Stimulated activated CD4-positive, alpha-beta T cell treated with anti-CD3 and anti-CD28 coated beads, Interleukin-1b, Interleukin-23, amount 100 ng/mL, for 24 hours (primary cell): ENCODE data around the gene FBXW9.
"Not testable (repeated sequence)": the region's sequence is repeated elsewhere in the genome, so short reads cannot be mapped to it uniquely, and the experiment has no call there.

Source experiments
- DNase-seq, 4 experiments: peaks; one replicate each; pipeline ENCODE4 v3.0.0-alpha.2; 2020; ENCODE audit warnings: low read depth in 4 of 4, low spot score in 1 of 4

The FBXW9 gene

GRCh38 chr19:12681074-12681987 lies 15.1 kb downstream of the FBXW9 start, which contains the start of gene DHPS:
Gene DHPS (minus strand): TSS chr19:12681880. CDS start chr19:12681766, 114 bp downstream.
- peak; percentile 66 to 86 (median 76) for DNase-seq

DNA sequence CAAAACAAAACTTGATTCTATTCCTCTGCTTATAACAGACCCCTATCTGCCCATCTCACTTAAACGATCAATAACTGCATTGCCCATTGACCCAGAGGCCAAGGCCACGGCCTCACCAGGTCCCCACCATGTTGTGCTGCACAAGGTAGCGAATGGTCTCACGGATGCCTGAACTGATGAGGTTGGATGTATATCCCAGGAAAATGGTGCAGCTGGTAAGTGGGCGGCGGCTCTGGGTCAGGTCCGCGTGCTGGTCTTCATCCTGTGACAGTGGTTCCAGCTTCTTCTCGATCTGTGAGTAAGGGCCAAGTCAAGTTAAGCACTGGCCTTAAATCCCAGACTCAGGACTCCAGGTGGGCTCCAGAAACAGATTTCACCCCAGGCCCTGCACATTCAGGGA lies 16.4 kb downstream of the FBXW9 start:
- no peak for DNase-seq

DNA sequence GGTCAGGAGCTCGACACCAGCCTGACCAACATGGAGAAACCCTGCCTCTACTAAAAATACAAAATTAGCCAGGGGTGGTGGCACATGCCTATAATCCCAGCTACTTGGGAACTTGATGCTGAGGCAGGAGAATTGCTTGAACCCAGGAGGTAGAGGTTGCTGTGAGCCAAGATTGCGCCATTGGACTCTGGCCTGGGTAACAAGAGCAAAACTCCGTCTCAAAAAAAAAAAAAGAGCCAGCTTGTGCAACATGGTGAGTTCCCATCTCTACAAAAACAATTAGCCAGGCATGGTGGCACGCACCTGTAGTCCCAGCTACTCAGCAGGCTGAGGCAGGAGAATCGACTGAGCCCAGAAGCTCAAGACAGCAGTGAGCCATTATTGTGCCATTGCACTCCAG lies 18.4 kb downstream of the FBXW9 start:
- not testable (repeated sequence) for DNase-seq

- DNase-seq = no peak
Observed at GRCh38 chr19:12676928-12677327, 19.5 kb downstream of the FBXW9 start.

- DNase-seq = peak; percentile 83 to 88 (median 85)
Observed at GRCh38 chr19:12676384-12676792, 20.0 kb downstream of the FBXW9 start.

- no peak for DNase-seq
Observed at GRCh38 chr19:12675940-12676339, 20.5 kb downstream of the FBXW9 start.

- no peak for DNase-seq
Observed at GRCh38 chr19:12675399-12675798, 21.0 kb downstream of the FBXW9 start.

DNA sequence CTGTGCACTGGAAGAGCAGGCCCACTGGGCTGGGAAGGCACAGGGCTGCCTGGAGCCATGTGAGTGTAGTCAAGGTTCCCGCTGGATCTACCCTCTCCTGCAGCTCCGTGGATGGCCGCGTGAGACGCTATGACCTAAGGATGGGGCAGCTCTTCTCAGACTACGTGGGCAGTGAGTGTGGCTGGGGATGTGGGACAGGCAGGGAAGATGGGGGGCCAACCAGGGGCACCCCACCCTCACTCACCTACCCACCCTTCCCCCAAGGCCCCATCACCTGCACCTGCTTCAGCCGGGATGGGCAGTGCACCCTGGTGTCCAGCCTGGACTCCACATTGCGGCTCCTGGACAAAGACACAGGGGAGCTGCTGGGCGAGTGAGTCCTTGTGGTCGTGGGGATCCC lies 23.7 kb downstream of the FBXW9 start:
- no peak for DNase-seq

GRCh38 chr19:12670159-12670928 lies 26.1 kb downstream of the FBXW9 start:
- DNase-seq = no peak

GRCh38 chr19:12669270-12670158 lies 26.9 kb downstream of the FBXW9 start:
- peak in 3 of 4 experiments; percentile 58 to 60 (median 60) for DNase-seq

- DNase-seq = peak in 2 of 4 experiments; percentile 31 to 40
Observed at GRCh38 chr19:12668932-12669269, 27.5 kb downstream of the FBXW9 start.

DNA sequence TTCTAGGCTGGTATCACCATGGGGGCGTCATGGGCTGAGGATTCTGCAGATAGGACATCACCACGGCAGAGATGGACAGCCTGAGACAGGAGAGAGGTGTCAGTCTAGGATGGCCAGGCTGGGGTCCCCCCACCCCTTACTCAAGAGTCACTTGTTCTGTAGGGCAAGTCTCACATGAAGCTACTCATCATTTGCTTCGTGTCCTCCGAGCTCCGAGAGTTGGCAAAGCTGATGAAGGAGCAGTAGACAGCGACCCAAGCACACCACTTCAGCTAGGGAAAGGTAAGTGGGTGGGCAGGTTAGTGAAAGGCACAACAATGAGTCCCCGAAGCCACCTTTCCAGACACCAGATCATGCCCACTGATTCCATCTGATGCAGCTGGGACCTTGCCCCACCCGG lies 28.1 kb downstream of the FBXW9 start:
- no peak for DNase-seq

DNA sequence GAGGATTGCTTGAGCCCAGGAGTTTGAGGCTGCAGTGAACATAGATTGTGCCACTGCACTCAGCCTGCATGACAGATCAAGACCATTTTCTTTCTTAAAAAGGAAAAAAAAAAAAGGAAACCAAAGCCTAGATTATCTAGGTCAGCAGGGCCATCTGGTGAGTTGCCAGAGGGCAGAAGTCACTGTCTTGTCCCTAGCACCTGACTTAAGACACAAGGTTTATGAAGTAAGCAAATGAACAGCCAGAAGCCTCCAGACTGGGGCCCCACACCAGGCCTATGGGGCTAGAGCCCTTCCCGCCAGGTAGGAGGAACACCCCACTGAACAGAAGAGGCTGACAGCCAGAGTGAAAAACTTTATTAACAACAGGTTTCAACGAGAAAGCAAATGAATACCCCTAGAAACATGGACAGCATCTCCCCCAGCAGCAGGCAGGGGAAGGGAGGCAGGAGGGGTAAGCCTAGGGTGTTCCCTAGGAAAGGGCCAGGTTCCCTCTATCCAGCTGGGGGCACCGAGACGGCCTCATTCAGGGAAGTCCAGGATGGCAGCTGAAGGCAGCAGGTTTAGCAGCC lies 28.6 kb downstream of the FBXW9 start:
- no peak for DNase-seq

GRCh38 chr19:12666265-12667048 lies 30.0 kb downstream of the FBXW9 start, which contains the start of the genes MAN2B1 and WDR83:
Gene MAN2B1 (minus strand): TSS chr19:12666742. CDS start chr19:12666701, 41 bp downstream.
Gene WDR83 (plus strand): TSS chr19:12666807. CDS start chr19:12669791, 2,984 bp downstream.
- peak; percentile 65 to 78 (median 71) for DNase-seq

DNA sequence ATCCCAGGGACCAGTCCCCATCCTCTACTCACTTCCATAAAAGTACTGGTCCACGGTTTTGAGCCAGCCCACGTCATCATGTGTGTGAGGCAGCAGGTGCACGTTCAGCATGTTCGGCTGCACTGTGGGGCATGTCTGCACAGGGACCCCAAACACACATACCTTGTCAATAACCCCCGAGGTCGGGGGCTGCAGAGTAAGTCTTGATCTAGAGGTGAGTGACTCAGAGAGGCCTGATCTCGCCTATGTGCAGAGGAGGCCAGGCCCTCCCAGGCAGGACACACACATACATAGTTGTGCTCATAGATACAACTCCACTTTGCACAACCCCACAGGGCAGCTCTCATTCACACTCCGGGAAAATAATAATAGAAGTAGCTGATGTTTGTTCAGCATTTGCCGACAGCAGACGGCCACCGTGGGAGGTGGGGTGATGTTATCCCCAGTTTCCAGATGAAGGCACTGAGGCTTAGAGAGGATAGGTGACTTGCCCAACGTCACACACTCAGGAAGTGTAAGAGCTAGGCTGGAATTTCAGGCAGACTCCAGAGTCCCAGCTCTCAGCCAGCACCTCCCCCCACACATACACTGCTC lies 30.7 kb downstream of the FBXW9 start:
- no peak for DNase-seq

DNA sequence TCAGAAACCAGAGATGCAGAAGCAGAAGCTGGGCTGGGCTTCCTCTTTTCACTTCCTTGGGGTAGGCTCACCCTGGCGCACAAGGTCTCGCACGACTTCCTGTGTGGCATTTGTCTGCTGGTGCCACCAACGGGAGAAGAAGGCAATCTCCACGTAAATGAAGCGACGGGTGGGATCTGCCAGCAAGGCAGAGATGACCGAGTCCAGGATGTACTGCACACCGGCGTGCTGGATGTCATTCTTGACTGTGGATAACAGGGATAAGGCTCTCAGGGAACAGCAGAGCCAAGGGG lies 31.2 kb downstream of the FBXW9 start:
- DNase-seq = peak in 2 of 4 experiments; percentile 25 to 44

DNA sequence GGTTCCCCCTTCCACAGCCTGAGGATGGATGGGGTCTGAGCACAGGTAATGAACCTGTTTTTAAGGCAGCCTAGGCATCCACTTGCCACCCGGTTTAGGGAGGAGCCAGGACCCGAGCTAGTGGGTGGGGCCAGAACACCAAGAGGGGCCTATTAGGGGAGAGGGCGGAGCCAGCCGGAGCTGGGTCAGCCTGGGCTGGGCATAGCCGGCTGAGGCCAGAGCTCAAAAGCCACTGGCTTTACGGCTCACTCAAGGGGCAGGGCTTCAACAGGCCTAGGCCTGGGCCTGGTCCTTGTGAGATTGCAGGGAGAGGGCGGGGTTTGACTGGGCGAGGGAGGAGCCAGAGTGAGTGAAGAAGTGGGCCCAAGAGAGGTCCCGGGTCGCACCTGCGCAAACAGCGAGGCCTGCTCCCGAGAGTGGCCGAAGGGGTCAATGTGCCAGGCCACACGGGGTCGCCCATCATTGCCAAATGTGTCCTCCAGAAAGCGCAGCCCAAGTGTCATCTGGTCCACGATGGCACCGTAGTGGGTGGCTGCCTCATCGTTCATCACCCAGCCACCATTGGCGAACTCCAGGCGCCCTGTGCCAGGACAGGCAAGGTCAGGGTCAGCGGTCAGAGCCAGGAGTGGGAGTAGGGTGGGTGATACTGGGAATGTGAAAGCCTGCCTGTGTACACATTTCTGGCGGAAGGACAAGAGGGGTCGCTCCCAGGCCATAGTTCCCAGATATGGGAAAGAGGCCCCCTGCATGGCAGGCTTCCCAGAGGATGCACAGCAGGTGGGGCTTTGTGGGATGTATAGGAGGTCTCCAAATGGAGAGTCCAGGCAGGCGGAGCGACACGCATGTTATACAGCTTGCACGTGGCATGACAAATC lies 31.8 kb downstream of the FBXW9 start:
- DNase-seq = no peak

GRCh38 chr19:12660980-12661379 lies 35.5 kb downstream of the FBXW9 start:
- no peak for DNase-seq

GRCh38 chr19:12657966-12658365 lies 38.5 kb downstream of the FBXW9 start:
- no peak for DNase-seq
